ENCODE measurements around the gene PPM1D.

DNA sequence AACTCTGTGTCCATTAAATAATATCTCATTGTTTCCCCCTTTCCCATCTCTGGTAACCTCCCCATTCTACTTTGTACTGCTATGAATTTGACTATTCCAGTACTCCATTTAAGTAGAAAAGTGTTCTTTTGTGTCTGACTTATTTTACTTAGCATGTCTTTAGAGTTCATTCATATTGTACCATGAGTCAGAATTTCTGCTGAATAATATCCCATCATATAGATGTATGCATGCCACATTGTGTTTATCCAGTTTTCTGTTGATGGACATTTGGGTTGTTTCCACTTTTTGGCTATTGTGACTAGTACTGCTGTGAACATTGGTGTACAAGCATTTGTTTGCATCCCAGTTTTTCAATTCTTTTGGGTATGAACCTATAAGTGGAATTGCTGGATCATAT, 6.0 kb downstream of the PPM1D start:
- TF ChIP-seq CTCF (IDR thresholded peaks at IDR 0.05 in 8 of 11, conservative IDR thresholded peaks at IDR 0.05 in 3 of 11) (no peak), POLR2A (IDR thresholded peaks at IDR 0.05) (no peak)
